ENCODE results near the gene CNTD1. TPM values are rescaled to one million over a fixed set of nuclear protein-coding genes. Genes with fewer than 3 reads are reported as not detected.

The CNTD1 gene
- total RNA-seq, 1 donor from 2014 or later = not detected

DNA sequence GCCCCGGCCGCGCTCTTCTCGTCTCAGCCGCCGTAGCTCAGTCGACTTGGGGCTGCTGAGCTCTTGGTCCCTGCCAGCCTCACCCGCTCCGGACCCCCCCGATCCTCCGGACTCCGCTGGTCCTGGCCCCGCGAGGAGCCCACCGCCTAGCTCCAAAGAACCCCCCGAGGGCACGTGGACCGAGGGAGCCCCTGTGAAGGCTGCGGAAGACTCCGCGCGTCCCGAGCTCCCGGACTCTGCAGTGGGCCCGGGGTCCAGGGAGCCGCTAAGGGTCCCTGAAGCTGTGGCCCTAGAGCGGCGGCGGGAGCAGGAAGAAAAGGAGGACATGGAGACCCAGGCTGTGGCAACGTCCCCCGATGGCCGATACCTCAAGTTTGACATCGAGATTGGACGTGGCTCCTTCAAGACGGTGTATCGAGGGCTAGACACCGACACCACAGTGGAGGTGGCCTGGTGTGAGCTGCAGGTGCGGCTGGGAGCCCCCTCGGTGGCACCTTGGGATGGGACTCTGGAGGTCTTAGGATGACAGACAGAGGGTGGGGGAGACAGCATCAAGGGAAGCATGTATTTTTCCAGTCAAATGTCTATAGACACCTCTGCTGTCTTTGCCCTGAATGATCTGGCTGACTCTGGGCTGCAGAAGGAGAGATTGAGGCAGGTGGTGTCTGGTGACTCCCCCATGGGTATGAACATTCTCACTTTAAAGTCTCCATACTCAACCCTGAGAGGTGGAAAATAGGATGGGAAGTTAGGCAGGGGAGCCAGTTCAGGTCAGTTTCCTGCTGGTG is 17.6 kb upstream of the CNTD1 start:
- H3K36me3 Mint-ChIP-seq (ENCODE audit: insufficient read depth) = peaks cover 7% of the 10 kb centered on the region
- DNase-seq (ENCODE audit: low spot score, unreplicated experiment) = no peak
- TF ChIP-seq, protein P1, sequence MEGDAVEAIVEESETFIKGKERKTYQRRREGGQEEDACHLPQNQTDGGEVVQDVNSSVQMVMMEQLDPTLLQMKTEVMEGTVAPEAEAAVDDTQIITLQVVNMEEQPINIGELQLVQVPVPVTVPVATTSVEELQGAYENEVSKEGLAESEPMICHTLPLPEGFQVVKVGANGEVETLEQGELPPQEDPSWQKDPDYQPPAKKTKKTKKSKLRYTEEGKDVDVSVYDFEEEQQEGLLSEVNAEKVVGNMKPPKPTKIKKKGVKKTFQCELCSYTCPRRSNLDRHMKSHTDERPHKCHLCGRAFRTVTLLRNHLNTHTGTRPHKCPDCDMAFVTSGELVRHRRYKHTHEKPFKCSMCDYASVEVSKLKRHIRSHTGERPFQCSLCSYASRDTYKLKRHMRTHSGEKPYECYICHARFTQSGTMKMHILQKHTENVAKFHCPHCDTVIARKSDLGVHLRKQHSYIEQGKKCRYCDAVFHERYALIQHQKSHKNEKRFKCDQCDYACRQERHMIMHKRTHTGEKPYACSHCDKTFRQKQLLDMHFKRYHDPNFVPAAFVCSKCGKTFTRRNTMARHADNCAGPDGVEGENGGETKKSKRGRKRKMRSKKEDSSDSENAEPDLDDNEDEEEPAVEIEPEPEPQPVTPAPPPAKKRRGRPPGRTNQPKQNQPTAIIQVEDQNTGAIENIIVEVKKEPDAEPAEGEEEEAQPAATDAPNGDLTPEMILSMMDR (IDR thresholded peaks at IDR 0.05; ENCODE audit: unreplicated experiment) = no peak
- peak overlapping the region; percentile 69 for H3K4me3 Mint-ChIP-seq (ENCODE audit: low read depth)
- peaks cover 34% of the 10 kb centered on the region for H3K27me3 Mint-ChIP-seq
- H3K4me1 Mint-ChIP-seq (ENCODE audit: low read depth) = peaks cover 14% of the 10 kb centered on the region
- no peak overlapping the region for H3K27ac Mint-ChIP-seq
- H3K9me3 Mint-ChIP-seq (ENCODE audit: low read depth) = no peaks in the 10 kb centered on the region

DNA sequence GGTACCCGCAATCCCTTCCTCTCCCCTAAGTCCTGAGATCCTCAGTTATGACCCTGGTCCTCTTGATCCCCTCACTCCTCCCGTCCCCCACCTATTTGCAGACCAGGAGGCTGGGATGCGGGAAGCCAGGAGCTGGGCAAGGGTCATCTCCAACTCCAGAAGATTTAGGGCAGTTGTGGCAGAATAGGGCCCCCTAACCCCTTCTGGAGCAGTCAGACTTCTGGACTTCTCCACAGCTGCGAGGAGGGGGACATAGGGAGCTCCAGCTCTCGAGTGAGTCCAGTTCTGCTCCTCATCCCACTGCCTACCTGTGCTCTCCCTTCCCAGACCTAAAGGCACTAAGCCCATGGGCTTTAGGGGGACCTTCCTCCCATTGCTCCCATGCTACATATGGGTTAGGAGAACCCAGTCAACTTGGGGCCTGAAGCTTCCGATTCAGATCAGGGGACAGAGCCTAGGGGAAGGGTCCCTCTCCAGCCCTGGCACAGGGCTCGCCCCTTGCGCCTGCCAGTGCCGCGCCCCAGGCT is 17.0 kb upstream of the CNTD1 start:
- Mint-ChIP-seq H3K36me3 (ENCODE audit: insufficient read depth) (peaks cover 6% of the 10 kb centered on the region), H3K27me3 (peaks cover 35% of the 10 kb centered on the region), H3K27ac (no peak overlapping the region), H3K4me1 (ENCODE audit: low read depth) (peaks cover 14% of the 10 kb centered on the region), H3K4me3 (ENCODE audit: low read depth) (peak overlapping the region; percentile 69), H3K9me3 (ENCODE audit: low read depth) (no peaks in the 10 kb centered on the region)
- no peak for DNase-seq (ENCODE audit: low spot score, unreplicated experiment)
- TF ChIP-seq, protein P1 (IDR thresholded peaks at IDR 0.05; ENCODE audit: unreplicated experiment) = no peak

DNA sequence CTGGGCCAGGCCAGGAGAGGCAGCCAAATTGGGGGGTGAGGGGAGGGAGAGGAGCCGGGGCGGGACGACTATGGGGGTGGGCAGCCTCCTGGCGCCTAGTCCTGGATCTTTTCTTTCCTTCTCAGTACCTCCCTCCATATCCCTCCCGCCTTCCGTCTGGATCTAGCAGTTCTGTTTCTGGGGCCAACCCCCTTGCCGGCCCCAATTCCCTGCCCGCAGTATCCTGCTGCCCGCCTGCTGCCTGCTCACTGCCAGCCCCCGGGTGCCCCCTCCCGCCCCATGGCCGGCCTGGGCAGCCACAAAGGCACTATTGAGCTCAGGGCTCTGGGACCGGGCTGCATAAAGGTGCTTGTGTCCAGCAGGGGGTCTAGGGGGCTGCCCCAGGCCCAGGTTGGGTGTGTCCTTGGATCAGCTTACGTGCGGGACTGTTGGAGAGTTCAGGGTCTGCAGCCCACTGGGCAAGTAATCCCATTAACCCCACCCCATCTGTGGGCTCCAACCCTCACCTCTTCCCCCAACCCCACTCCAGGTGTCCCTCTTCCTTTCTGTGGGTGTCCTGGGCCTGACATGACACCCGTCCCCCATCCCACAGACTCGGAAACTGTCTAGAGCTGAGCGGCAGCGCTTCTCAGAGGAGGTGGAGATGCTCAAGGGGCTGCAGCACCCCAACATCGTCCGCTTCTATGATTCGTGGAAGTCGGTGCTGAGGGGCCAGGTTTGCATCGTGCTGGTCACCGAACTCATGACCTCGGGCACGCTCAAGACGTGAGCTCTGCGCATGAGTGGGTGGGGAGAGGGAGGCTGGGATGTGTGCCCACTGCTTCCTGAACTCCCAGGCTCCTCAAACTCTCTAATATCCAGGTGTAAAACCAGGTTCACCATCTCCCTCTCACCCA is 16.2 kb upstream of the CNTD1 start:
- TF ChIP-seq, protein P1 (IDR thresholded peaks at IDR 0.05; ENCODE audit: unreplicated experiment) = no peak
- DNase-seq (ENCODE audit: low spot score, unreplicated experiment) = no peak
- peaks cover 35% of the 10 kb centered on the region for H3K27me3 Mint-ChIP-seq
- H3K36me3 Mint-ChIP-seq (ENCODE audit: insufficient read depth) = peaks cover 6% of the 10 kb centered on the region
- H3K9me3 Mint-ChIP-seq (ENCODE audit: low read depth) = no peaks in the 10 kb centered on the region
- H3K27ac Mint-ChIP-seq = no peak overlapping the region
- H3K4me1 Mint-ChIP-seq (ENCODE audit: low read depth) = peaks cover 14% of the 10 kb centered on the region
- no peak overlapping the region for H3K4me3 Mint-ChIP-seq (ENCODE audit: low read depth)

DNA sequence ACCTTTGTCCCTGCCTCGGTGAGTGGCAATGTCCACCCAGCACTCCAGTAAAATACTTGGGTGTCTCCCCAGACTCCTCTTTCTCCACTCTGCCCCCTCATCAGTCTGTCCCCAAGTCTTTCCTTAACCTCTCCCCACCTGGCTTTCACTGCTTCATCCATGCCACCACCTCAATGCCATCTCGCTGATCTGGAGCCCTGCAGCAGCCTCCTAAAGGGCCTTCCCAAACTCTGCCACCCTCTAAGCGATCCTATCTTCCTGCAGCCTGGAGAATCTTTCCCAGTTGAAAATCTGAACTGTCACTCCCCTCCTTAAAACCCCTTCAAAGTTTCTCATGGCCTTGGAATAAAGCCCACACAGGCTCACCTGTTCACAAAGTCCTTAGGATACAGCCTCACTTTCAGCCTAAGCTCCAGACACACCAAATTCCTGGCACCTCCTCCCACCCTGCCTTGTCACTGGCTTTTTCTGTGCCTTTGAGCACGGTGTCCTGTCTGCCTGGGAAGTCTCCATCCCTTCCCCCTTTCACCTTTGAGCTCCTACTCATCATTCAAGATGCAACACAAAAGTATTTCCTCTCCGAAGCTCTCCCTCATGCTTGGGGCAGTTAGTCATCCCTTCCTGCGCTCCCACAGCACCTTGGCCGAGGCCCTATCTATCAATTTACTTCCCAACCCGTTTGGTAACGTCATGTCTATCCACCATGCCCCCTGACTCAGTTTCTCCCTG is 15.4 kb upstream of the CNTD1 start:
- Mint-ChIP-seq H3K9me3 (ENCODE audit: low read depth) (no peaks in the 10 kb centered on the region), H3K4me3 (ENCODE audit: low read depth) (no peak overlapping the region), H3K4me1 (ENCODE audit: low read depth) (peaks cover 14% of the 10 kb centered on the region), H3K36me3 (ENCODE audit: insufficient read depth) (peaks cover 1% of the 10 kb centered on the region), H3K27ac (peak overlapping the region; percentile 43), H3K27me3 (peaks cover 35% of the 10 kb centered on the region)
- DNase-seq (ENCODE audit: low spot score, unreplicated experiment) = no peak
- TF ChIP-seq, protein P1 (IDR thresholded peaks at IDR 0.05; ENCODE audit: unreplicated experiment) = no peak

DNA sequence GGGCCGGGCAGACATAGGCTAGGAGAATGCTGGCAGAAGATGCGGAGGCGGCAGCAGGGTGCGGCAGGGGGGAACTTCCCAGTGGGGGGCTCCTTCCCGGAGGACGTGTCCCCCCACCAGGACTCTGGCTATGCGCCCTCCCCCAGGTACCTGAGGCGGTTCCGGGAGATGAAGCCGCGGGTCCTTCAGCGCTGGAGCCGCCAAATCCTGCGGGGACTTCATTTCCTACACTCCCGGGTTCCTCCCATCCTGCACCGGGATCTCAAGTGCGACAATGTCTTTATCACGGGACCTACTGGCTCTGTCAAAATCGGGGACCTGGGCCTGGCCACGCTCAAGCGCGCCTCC is 14.9 kb upstream of the CNTD1 start:
- Mint-ChIP-seq H3K4me1 (ENCODE audit: low read depth) (peaks cover 14% of the 10 kb centered on the region), H3K4me3 (ENCODE audit: low read depth) (no peak overlapping the region), H3K27me3 (peaks cover 35% of the 10 kb centered on the region), H3K27ac (peak overlapping the region; percentile 43), H3K36me3 (ENCODE audit: insufficient read depth) (peaks cover 1% of the 10 kb centered on the region), H3K9me3 (ENCODE audit: low read depth) (no peaks in the 10 kb centered on the region)
- DNase-seq (ENCODE audit: low spot score, unreplicated experiment) = no peak
- TF ChIP-seq, protein P1 (IDR thresholded peaks at IDR 0.05; ENCODE audit: unreplicated experiment) = no peak

All from progenitor cell of endocrine pancreas (in vitro differentiated cells).